H9 (cell line): ENCODE measurements around the gene DNAJB9. TPM values are rescaled to one million over a fixed set of nuclear protein-coding genes. Genes with fewer than 3 reads are reported as not detected.

Experiments
- DNase-seq: peaks from one replicate; pipeline ENCODE4 v3.0.0-alpha.2; 2017
- H2AFZ ChIP-seq: one replicate; pipeline ENCODE4 v1.6.1; 2013; ENCODE audit warnings: mild to moderate bottlenecking, low read length, control low read depth, moderate library complexity
- H2AK5ac ChIP-seq: 2 replicates; pipeline ENCODE4 v1.6.1; 2013; ENCODE audit warnings: low read length, control low read depth, mixed read lengths; ENCODE audit not compliant: insufficient read length
- H2BK120ac ChIP-seq: one replicate; pipeline ENCODE4 v1.6.1; 2013; ENCODE audit warnings: low read depth, mild to moderate bottlenecking, low read length, control low read depth, inconsistent platforms; ENCODE audit not compliant: poor library complexity, severe bottlenecking
- H2BK12ac ChIP-seq: 2 replicates; pipeline ENCODE4 v1.6.1; 2013; ENCODE audit warnings: low read length, control low read depth, mixed read lengths, low read depth; ENCODE audit not compliant: insufficient read length
- H2BK15ac ChIP-seq: 2 replicates; pipeline ENCODE4 v1.6.1; 2013; ENCODE audit warnings: low read depth, low read length, control low read depth
- H2BK20ac ChIP-seq: one replicate; pipeline ENCODE4 v1.6.1; 2013; ENCODE audit warnings: low read depth, mild to moderate bottlenecking, low read length, control low read depth, inconsistent platforms; ENCODE audit not compliant: poor library complexity, severe bottlenecking
- H2BK5ac ChIP-seq: 2 replicates; pipeline ENCODE4 v1.6.1; 2013; ENCODE audit warnings: low read length, control low read depth, mixed read lengths; ENCODE audit not compliant: insufficient read length
- H3K14ac ChIP-seq: 2 replicates; pipeline ENCODE4 v1.6.1; 2013; ENCODE audit warnings: low read length, control low read depth; ENCODE audit not compliant: insufficient read depth
- H3K18ac ChIP-seq: 2 replicates; pipeline ENCODE4 v1.6.1; 2013; ENCODE audit warnings: low read depth, mild to moderate bottlenecking, mixed read lengths, low read length, control low read depth; ENCODE audit not compliant: insufficient read length
- H3K23ac ChIP-seq: 2 replicates; pipeline ENCODE4 v1.6.1; 2013; ENCODE audit warnings: low read length, control low read depth, mixed read lengths, low read depth; ENCODE audit not compliant: insufficient read length
- H3K23me2 ChIP-seq: 2 replicates; pipeline ENCODE4 v1.6.1; 2013; ENCODE audit warnings: low read depth, mild to moderate bottlenecking, mixed read lengths, low read length, control low read depth; ENCODE audit not compliant: insufficient read length, poor library complexity, severe bottlenecking
- H3K27ac ChIP-seq: 2 replicates; pipeline ENCODE4 v1.5.1; 2013; ENCODE audit warnings: low read length, control low read depth, mixed read lengths, low read depth; ENCODE audit not compliant: insufficient read length
- H3K27me3 ChIP-seq: 2 replicates; pipeline ENCODE4 v1.6.1; 2013; ENCODE audit warnings: low read length, control low read depth, inconsistent platforms; ENCODE audit not compliant: insufficient read depth
- H3K4ac ChIP-seq: 2 replicates; pipeline ENCODE4 v1.6.1; 2013; ENCODE audit warnings: low read depth, mild to moderate bottlenecking, control low read depth, inconsistent platforms, low read length, moderate library complexity
- H3K4me1 ChIP-seq: 2 replicates; pipeline ENCODE4 v1.6.1; 2013; ENCODE audit warnings: low read length, control low read depth, inconsistent platforms; ENCODE audit not compliant: insufficient read depth
- H3K4me2 ChIP-seq: 2 replicates; pipeline ENCODE4 v1.6.1; 2013; ENCODE audit warnings: low read length, control low read depth, mixed read lengths; ENCODE audit not compliant: insufficient read length, insufficient read depth
- H3K56ac ChIP-seq: 2 replicates; pipeline ENCODE4 v1.6.1; 2013; ENCODE audit warnings: low read depth, mild to moderate bottlenecking, mixed read lengths, low read length, control low read depth; ENCODE audit not compliant: insufficient read length
- H3K79me1 ChIP-seq: 2 replicates; pipeline ENCODE4 v1.6.1; 2013; ENCODE audit warnings: low read depth, mild to moderate bottlenecking, moderate library complexity, low read length, control low read depth, inconsistent platforms; ENCODE audit not compliant: insufficient read depth, poor library complexity, severe bottlenecking
- H3K79me2 ChIP-seq: 2 replicates; pipeline ENCODE4 v1.6.1; 2013; ENCODE audit warnings: low read length, control low read depth, inconsistent platforms; ENCODE audit not compliant: insufficient read depth
- H3K9ac ChIP-seq: 2 replicates; pipeline ENCODE4 v1.6.1; 2013; ENCODE audit warnings: low read length, control low read depth, mixed read lengths; ENCODE audit not compliant: insufficient read length; ENCODE audit errors: extremely low read depth
- H3K9me3 ChIP-seq: one replicate; pipeline ENCODE4 v1.6.1; 2013; ENCODE audit warnings: low read depth, low read length, inconsistent platforms; ENCODE audit not compliant: control insufficient read depth
- H3T11ph ChIP-seq: one replicate; pipeline ENCODE4 v1.6.1; 2013; ENCODE audit warnings: mild to moderate bottlenecking, low read length, control low read depth, inconsistent platforms
- H4K20me1 ChIP-seq: one replicate; pipeline ENCODE4 v1.6.1; 2013; ENCODE audit not compliant: control insufficient read depth, insufficient read length, insufficient read depth
- H4K5ac ChIP-seq: 2 replicates; pipeline ENCODE4 v1.6.1; 2013; ENCODE audit warnings: low read depth, mild to moderate bottlenecking, mixed read lengths, low read length, control low read depth; ENCODE audit not compliant: insufficient read length
- H4K8ac ChIP-seq: replicated peaks from 2 replicates; pipeline ENCODE4 v1.6.1; 2013; ENCODE audit warnings: low read length, control low read depth, mixed read lengths, low read depth; ENCODE audit not compliant: insufficient read length
- H4K91ac ChIP-seq: 2 replicates; pipeline ENCODE4 v1.6.1; 2013; ENCODE audit warnings: low read depth, mild to moderate bottlenecking, moderate library complexity, mixed read lengths, low read length, control low read depth; ENCODE audit not compliant: insufficient read length
- H3K27ac Mint-ChIP-seq, 3 experiments: 2 replicates in 2 of 3; 3 replicates in 1 of 3; pipeline ENCODE4 v1.8.0; 2020 to 2021; ENCODE audit warnings: mixed read lengths in 3 of 3, mild to moderate bottlenecking in 1 of 3, moderate library complexity in 1 of 3
- H3K27me3 Mint-ChIP-seq: 2 replicates; pipeline ENCODE4 v1.8.0; 2021; ENCODE audit warnings: low read depth, mild to moderate bottlenecking, moderate library complexity, mixed read lengths
- H3K36me3 Mint-ChIP-seq, 3 experiments: 2 replicates in 2 of 3; 3 replicates in 1 of 3; pipeline ENCODE4 v1.8.0; 2020 to 2021; ENCODE audit warnings: low read depth in 3 of 3, mixed read lengths in 3 of 3; ENCODE audit not compliant: insufficient read depth in 1 of 3
- H3K4me1 Mint-ChIP-seq, 2 experiments: 2 replicates each; pipeline ENCODE4 v1.8.0; 2020; ENCODE audit warnings: mixed read lengths in 2 of 2
- H3K4me3 Mint-ChIP-seq, 2 experiments: 2 replicates in 1 of 2; 3 replicates in 1 of 2; pipeline ENCODE4 v1.8.0; 2020 to 2021; ENCODE audit warnings: mild to moderate bottlenecking in 2 of 2, mixed read lengths in 2 of 2, moderate library complexity in 1 of 2
- H3K9me3 Mint-ChIP-seq, 2 experiments: 2 replicates in 1 of 2; 3 replicates in 1 of 2; pipeline ENCODE4 v1.8.0; 2020; ENCODE audit warnings: mild to moderate bottlenecking in 2 of 2, mixed read lengths in 2 of 2, moderate library complexity in 1 of 2
- CTCF ChIP-seq: fragments of 200-600 bp; sonication (generic); conservative IDR thresholded peaks from 3 replicates; pipeline ENCODE4 v1.8.0; 2021; ENCODE audit warnings: antibody characterized with exemption, mild to moderate bottlenecking
- WGBS: extraction: QIAGEN DNeasy Blood & Tissue Kit; methylation state at CpG from one replicate; pipeline ENCODE4 v1.1.7; 2013; ENCODE audit warnings: missing lambda C conversion rate, low lambda C conversion rate, mixed read lengths; ENCODE audit not compliant: insufficient read length; ENCODE audit errors: extremely low coverage; 5-methylcytosine and 5-hydroxymethylcytosine counted together
- total RNA-seq: library from RNA; stranded (reverse); gene quantifications from 2 replicates; pipeline ENCODE4 v1.2.1, GENCODE V29; 2021

Gene DNAJB9
- total RNA-seq, 1 experiment from 2014 or later = 11.3 TPM

GRCh38 chr7:108575156-108575555, 5.5 kb downstream of the DNAJB9 start:
- H3K27me3 ChIP-seq = no peaks in the 10 kb centered on the region
- no peak for DNase-seq
- no peaks in the 10 kb centered on the region for H3K4me1 ChIP-seq
- no peak overlapping the region for H2BK5ac ChIP-seq
- H3K9me3 ChIP-seq = peaks cover 14% of the 10 kb centered on the region
- H3K36me3 Mint-ChIP-seq = peaks cover 32 to 55% (median 51%) of the 10 kb centered on the region in 3 experiments
- H4K8ac ChIP-seq = no peak overlapping the region
- H3K4me2 ChIP-seq = no peak overlapping the region
- no peak overlapping the region for H2AFZ ChIP-seq
- TF ChIP-seq CTCF = no peak
- H3K14ac ChIP-seq = no peak overlapping the region
- H3K18ac ChIP-seq = no peak overlapping the region
- H2BK12ac ChIP-seq = no peak overlapping the region
- no peak overlapping the region for H3K4ac ChIP-seq
- no CpG with 5 or more reads among the region's 2 CpGs for WGBS
- H2AK5ac ChIP-seq = no peak overlapping the region
- peaks cover 5% of the 10 kb centered on the region; the same call in 1 of the 2 replicates for H3K79me2 ChIP-seq
- no peak overlapping the region for H4K5ac ChIP-seq
- no peaks in the 10 kb centered on the region for H3K79me1 ChIP-seq
- H3K27ac Mint-ChIP-seq = 0 out of 7 replicates have a peak overlapping the region, but pooled peaks of 1 of the 3 experiments have one; percentile 70
- H3K4me3 Mint-ChIP-seq = no peak overlapping the region
- H3K9me3 Mint-ChIP-seq = peaks cover 13 to 14% of the 10 kb centered on the region in 2 experiments
- H3K23ac ChIP-seq = no peak overlapping the region
- peaks cover 5% of the 10 kb centered on the region for H3K23me2 ChIP-seq
- no peaks in the 10 kb centered on the region for H3K27me3 Mint-ChIP-seq
- H2BK15ac ChIP-seq = no peak overlapping the region
- H3K27ac ChIP-seq = no peak overlapping the region
- H3T11ph ChIP-seq = no peak overlapping the region
- H3K4me1 Mint-ChIP-seq = peaks cover 9 to 10% of the 10 kb centered on the region in 2 experiments
- no peaks in the 10 kb centered on the region for H4K20me1 ChIP-seq
- no peak overlapping the region for H3K9ac ChIP-seq
- no peak overlapping the region for H2BK20ac ChIP-seq
- no peak overlapping the region for H4K91ac ChIP-seq
- H3K56ac ChIP-seq = no peak overlapping the region
- H2BK120ac ChIP-seq = no peak overlapping the region
